Adrenal gland (tissue), 5 donors: ENCODE measurements around the gene TOM1.

Experiments
- CTCF ChIP-seq, 6 experiments: fragments of 450-650 bp in 4 of 6; fragments of 200-600 bp in 2 of 6; sonication (generic) in 1 of 6; IDR thresholded peaks; 1 replicate in 5 of 6; 2 replicates in 1 of 6; pipeline versions ENCODE4 v1.5.1 to v1.8.0; 2016 to 2021; ENCODE audit warnings: antibody characterized with exemption in 6 of 6, mild to moderate bottlenecking in 2 of 6, moderate library complexity in 1 of 6
- POLR2A ChIP-seq, 2 donors: fragments of 450-650 bp; IDR thresholded peaks; one replicate each; pipeline ENCODE4 v1.6.1; 2017; ENCODE audit warnings: antibody characterized with exemption in 2 of 2, mild to moderate bottlenecking in 2 of 2, moderate library complexity in 1 of 2
- donor health status: DM: no; HTN: no; CAD: no.

DNA sequence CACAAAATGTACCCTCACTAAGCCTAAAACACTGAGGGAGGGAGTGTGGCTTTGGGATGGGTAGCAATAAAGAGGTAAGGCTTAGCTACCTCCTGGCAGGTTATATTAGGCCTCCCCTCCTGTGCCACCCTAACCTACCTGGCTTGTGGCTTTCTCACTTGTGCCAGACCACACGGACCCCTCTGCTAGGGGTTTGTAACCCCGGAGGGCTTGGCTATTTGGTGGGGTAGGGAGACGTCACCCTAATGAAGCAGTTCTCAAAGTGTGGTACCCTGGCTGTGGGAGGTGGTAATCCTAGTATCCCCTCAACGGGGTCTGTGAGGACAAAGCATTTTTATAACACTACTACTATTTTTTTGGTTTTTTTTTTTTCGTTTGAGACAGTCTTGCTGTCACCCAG lies 91.2 kb downstream of the TOM1 start:
- no peak for TF ChIP-seq CTCF (IDR thresholded peaks at IDR 0.05)
- no peak for TF ChIP-seq POLR2A (IDR thresholded peaks at IDR 0.05)
